B cell (primary cell): ENCODE data around the gene ALPL.

ENCODE experiments used
- EZH2 ChIP-seq: IDR thresholded peaks from 2 replicates; pipeline ENCODE4 v1.6.1; 2012; ENCODE audit warnings: borderline replicate concordance, low read depth, mild to moderate bottlenecking, moderate library complexity, low read length; ENCODE audit not compliant: insufficient read depth, poor library complexity, severe bottlenecking
- TF ChIP-seq, protein P1 (sequence below): fragments of 200-600 bp; IDR thresholded peaks from one replicate; pipeline ENCODE4 v1.8.0; 2022; ENCODE audit warnings: antibody characterized with exemption, mild to moderate bottlenecking

DNA sequence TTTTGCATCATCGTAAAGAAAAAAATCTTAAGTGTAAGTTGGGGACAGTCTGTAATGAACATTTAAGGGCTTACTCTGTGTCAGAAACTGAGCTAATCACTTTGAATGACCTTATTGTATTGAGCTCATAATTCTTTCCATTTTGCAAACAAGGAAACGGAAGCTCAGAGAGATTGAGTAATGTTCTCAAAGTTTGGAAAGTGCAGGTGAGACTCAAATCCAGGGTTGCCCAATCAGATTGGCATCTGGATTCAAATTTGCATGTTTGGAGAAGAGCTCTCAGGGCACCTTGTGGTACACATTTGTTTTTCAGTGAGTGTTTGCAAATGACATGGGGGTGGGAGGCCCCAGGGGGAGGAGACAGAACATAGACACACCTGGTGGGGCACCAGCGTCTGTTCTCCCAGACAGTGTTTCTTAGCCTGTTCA lies 8.0 kb downstream of the ALPL start:
- TF ChIP-seq, protein P1, sequence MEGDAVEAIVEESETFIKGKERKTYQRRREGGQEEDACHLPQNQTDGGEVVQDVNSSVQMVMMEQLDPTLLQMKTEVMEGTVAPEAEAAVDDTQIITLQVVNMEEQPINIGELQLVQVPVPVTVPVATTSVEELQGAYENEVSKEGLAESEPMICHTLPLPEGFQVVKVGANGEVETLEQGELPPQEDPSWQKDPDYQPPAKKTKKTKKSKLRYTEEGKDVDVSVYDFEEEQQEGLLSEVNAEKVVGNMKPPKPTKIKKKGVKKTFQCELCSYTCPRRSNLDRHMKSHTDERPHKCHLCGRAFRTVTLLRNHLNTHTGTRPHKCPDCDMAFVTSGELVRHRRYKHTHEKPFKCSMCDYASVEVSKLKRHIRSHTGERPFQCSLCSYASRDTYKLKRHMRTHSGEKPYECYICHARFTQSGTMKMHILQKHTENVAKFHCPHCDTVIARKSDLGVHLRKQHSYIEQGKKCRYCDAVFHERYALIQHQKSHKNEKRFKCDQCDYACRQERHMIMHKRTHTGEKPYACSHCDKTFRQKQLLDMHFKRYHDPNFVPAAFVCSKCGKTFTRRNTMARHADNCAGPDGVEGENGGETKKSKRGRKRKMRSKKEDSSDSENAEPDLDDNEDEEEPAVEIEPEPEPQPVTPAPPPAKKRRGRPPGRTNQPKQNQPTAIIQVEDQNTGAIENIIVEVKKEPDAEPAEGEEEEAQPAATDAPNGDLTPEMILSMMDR, result no peak
- TF ChIP-seq EZH2, result no peak
